Liver (tissue), 3 donors: ENCODE results near the gene UNC13A.

Experiments
- CTCF ChIP-seq: fragments of 150-350 bp; IDR thresholded peaks from 2 replicates; pipeline ENCODE4 v1.5.1; 2017; ENCODE audit warnings: improper control_type of control experiment, low read depth, low read length; ENCODE audit not compliant: missing input control
- FOXA1 ChIP-seq: IDR thresholded peaks from 2 replicates; pipeline ENCODE4 v1.6.1; 2016; ENCODE audit warnings: antibody characterized with exemption
- GABPA ChIP-seq, 2 donors: IDR thresholded peaks in 1 of 2; conservative IDR thresholded peaks in 1 of 2; 2 replicates each; pipeline ENCODE4 v1.6.1; 2016; ENCODE audit warnings: antibody characterized with exemption in 2 of 2, mild to moderate bottlenecking in 1 of 2, moderate library complexity in 1 of 2
- JUND ChIP-seq, 2 donors: IDR thresholded peaks; 2 replicates each; pipeline ENCODE4 v1.6.1; 2016; ENCODE audit warnings: antibody characterized with exemption in 2 of 2
- RAD21 ChIP-seq, 2 donors: IDR thresholded peaks; 2 replicates each; pipeline ENCODE4 v1.6.1; 2016; ENCODE audit warnings: antibody characterized with exemption in 2 of 2, mild to moderate bottlenecking in 2 of 2
- REST ChIP-seq: IDR thresholded peaks from 2 replicates; pipeline ENCODE4 v1.6.1; 2016; ENCODE audit warnings: antibody characterized with exemption, mild to moderate bottlenecking
- RXRA ChIP-seq, 2 donors: IDR thresholded peaks; 2 replicates each; pipeline ENCODE4 v1.6.1; 2017 to 2018; ENCODE audit warnings: antibody characterized with exemption in 2 of 2, mild to moderate bottlenecking in 1 of 2
- SP1 ChIP-seq: IDR thresholded peaks from 2 replicates; pipeline ENCODE4 v1.6.1; 2018; ENCODE audit warnings: antibody characterized with exemption, mild to moderate bottlenecking
- TAF1 ChIP-seq: conservative IDR thresholded peaks from 2 replicates; pipeline ENCODE4 v1.6.1; 2016; ENCODE audit warnings: antibody characterized with exemption, mild to moderate bottlenecking
- ZBTB33 ChIP-seq: IDR thresholded peaks from 2 replicates; pipeline ENCODE4 v1.6.1; 2016; ENCODE audit warnings: antibody characterized with exemption
- donor health status: healthy.
- donor health status: healthy.

GRCh38 chr19:17641181-17641580 is 47.0 kb downstream of the UNC13A start:
- TF ChIP-seq CTCF (no peak), SP1 (no peak), TAF1 (no peak), GABPA (IDR thresholded peaks at IDR 0.05 in 1 of 2, conservative IDR thresholded peaks at IDR 0.05 in 1 of 2) (no peak), REST (no peak), JUND (IDR thresholded peaks at IDR 0.05) (no peak), FOXA1 (no peak), RAD21 (IDR thresholded peaks at IDR 0.05) (no peak), RXRA (IDR thresholded peaks at IDR 0.05) (no peak), ZBTB33 (no peak)
